HepG2 (cell line): ENCODE data around the gene STPG4. TPM values are rescaled to one million over a fixed set of nuclear protein-coding genes. Genes with fewer than 3 reads are reported as not detected.

Experiments used
- BCLAF1 ChIP-seq: fragments of 450-650 bp; IDR thresholded peaks from 2 replicates; pipeline ENCODE4 v1.6.1; 2017; ENCODE audit warnings: mild to moderate bottlenecking
- CCAR2 ChIP-seq: fragments of 200-400 bp; formaldehyde crosslinking; optimal IDR thresholded peaks from 2 replicates; pipeline ENCODE3; 2018; ENCODE audit warnings: low read depth, mild to moderate bottlenecking, low read length, moderate library complexity
- IRF2 ChIP-seq: IDR thresholded peaks from 2 replicates; pipeline ENCODE4 v1.6.1; 2018; ENCODE audit warnings: missing genetic modification reagents, missing compliant biosample characterization
- SMAD1 ChIP-seq: sonication (generic); formaldehyde crosslinking; IDR thresholded peaks from 2 replicates; pipeline ENCODE4 v1.4.0; 2020; ENCODE audit warnings: missing genetic modification reagents, low read depth, mild to moderate bottlenecking, borderline replicate concordance
- STAT6 ChIP-seq: sonication (generic); formaldehyde crosslinking; IDR thresholded peaks from 2 replicates; pipeline ENCODE4 v1.4.0; 2020; ENCODE audit warnings: missing genetic modification reagents, mild to moderate bottlenecking, borderline replicate concordance
- SUZ12 ChIP-seq: fragments of 150-350 bp; IDR thresholded peaks from 2 replicates; pipeline ENCODE4 v1.6.1; 2014; ENCODE audit warnings: low read depth, low read length
- THAP7 ChIP-seq: sonication (generic); formaldehyde crosslinking; IDR thresholded peaks from 2 replicates; pipeline ENCODE4 v1.8.1; 2023; ENCODE audit warnings: mild to moderate bottlenecking, missing genetic modification reagents
- ZFP90 ChIP-seq: sonication (generic); formaldehyde crosslinking; IDR thresholded peaks from 2 replicates; pipeline ENCODE4 v1.8.0; 2022; ENCODE audit warnings: missing genetic modification reagents, mild to moderate bottlenecking, inconsistent platforms, borderline replicate concordance
- ZNF136 ChIP-seq: sonication (generic); formaldehyde crosslinking; IDR thresholded peaks from 2 replicates; pipeline ENCODE4 v1.8.1; 2022; ENCODE audit warnings: low read depth, mild to moderate bottlenecking, moderate library complexity, missing genetic modification reagents
- ZNF3 ChIP-seq: IDR thresholded peaks from 2 replicates; pipeline ENCODE4 v1.7.0; 2017; ENCODE audit warnings: inconsistent platforms
- ZNF709 ChIP-seq: sonication (generic); formaldehyde crosslinking; IDR thresholded peaks from 2 replicates; pipeline ENCODE4 v1.5.0; 2020; ENCODE audit warnings: mild to moderate bottlenecking, missing genetic modification reagents
- polyA plus RNA-seq, 8 experiments: library from polyadenylated mRNA; depleted of rRNA in 3 of 8; stranded (reverse) in 7 of 8; unstranded in 1 of 8; fragments of >200 nt; fragmentation: Illumina TruSeq in 4 of 8; extraction: Trizol in 4 of 8; gene quantifications; 2 replicates each; pipeline versions ENCODE4 v1.2.1 to v1.2.3, GENCODE V29; 2011 to 2016; ENCODE audit warnings: low read depth in 4 of 8, missing spikeins in 1 of 8, mixed read lengths in 1 of 8; ENCODE audit not compliant: insufficient read depth in 1 of 8
- total RNA-seq, 5 experiments: library from RNA; depleted of rRNA; stranded (reverse); fragments of >200 nt; fragmentation: Illumina TruSeq; extraction: Trizol; gene quantifications; 2 replicates each; pipeline ENCODE4 v1.2.3, GENCODE V29; 2016; ENCODE audit warnings: low read depth in 1 of 5
- TF ChIP-seq, protein P1 (sequence below): sonication (generic); formaldehyde crosslinking; IDR thresholded peaks from 2 replicates; pipeline ENCODE4 v1.5.1; 2020; ENCODE audit warnings: mild to moderate bottlenecking, missing genetic modification reagents, moderate library complexity
- TF ChIP-seq, protein P2 (sequence below): sonication (generic); formaldehyde crosslinking; IDR thresholded peaks from 2 replicates; pipeline ENCODE4 v1.9.0; 2021; ENCODE audit warnings: missing genetic modification reagents, borderline replicate concordance
- TF ChIP-seq, protein P3 (sequence below): sonication (generic); formaldehyde crosslinking; IDR thresholded peaks from 2 replicates; pipeline ENCODE4 v1.4.0; 2020; ENCODE audit warnings: low read depth, mild to moderate bottlenecking, missing genetic modification reagents
- TF ChIP-seq, protein P4 (sequence below), 2 experiments: fragments of 450-650 bp in 1 of 2; sonication (generic) in 1 of 2; formaldehyde crosslinking; IDR thresholded peaks; 2 replicates each; pipeline versions ENCODE4 v1.5.0 to v1.8.0; 2020 to 2022; ENCODE audit warnings: mild to moderate bottlenecking in 1 of 2, missing genetic modification reagents in 1 of 2

STPG4 gene
- total and polyA plus RNA-seq, 2 of the 13 experiments (the other 11 are each of a cell fraction or from before 2014, with no cell fraction given) = 0.11 to 0.15 TPM

GRCh38 chr2:47040651-47041050 lies 114.5 kb downstream of the STPG4 start (continued):
- no peak for TF ChIP-seq THAP7 (CRISPR knock-in tag)
- TF ChIP-seq, protein P1, sequence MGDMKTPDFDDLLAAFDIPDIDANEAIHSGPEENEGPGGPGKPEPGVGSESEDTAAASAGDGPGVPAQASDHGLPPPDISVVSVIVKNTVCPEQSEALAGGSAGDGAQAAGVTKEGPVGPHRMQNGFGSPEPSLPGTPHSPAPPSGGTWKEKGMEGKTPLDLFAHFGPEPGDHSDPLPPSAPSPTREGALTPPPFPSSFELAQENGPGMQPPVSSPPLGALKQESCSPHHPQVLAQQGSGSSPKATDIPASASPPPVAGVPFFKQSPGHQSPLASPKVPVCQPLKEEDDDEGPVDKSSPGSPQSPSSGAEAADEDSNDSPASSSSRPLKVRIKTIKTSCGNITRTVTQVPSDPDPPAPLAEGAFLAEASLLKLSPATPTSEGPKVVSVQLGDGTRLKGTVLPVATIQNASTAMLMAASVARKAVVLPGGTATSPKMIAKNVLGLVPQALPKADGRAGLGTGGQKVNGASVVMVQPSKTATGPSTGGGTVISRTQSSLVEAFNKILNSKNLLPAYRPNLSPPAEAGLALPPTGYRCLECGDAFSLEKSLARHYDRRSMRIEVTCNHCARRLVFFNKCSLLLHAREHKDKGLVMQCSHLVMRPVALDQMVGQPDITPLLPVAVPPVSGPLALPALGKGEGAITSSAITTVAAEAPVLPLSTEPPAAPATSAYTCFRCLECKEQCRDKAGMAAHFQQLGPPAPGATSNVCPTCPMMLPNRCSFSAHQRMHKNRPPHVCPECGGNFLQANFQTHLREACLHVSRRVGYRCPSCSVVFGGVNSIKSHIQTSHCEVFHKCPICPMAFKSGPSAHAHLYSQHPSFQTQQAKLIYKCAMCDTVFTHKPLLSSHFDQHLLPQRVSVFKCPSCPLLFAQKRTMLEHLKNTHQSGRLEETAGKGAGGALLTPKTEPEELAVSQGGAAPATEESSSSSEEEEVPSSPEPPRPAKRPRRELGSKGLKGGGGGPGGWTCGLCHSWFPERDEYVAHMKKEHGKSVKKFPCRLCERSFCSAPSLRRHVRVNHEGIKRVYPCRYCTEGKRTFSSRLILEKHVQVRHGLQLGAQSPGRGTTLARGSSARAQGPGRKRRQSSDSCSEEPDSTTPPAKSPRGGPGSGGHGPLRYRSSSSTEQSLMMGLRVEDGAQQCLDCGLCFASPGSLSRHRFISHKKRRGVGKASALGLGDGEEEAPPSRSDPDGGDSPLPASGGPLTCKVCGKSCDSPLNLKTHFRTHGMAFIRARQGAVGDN = peak; percentile 76
- no peak for TF ChIP-seq ZNF709 (CRISPR knock-in tag)
- TF ChIP-seq SUZ12 = no peak
- no peak for TF ChIP-seq CCAR2
- no peak for TF ChIP-seq STAT6 (CRISPR knock-in tag)
- no peak for TF ChIP-seq ZNF136 (CRISPR knock-in tag)
- TF ChIP-seq BCLAF1 = no peak
- TF ChIP-seq, protein P2, sequence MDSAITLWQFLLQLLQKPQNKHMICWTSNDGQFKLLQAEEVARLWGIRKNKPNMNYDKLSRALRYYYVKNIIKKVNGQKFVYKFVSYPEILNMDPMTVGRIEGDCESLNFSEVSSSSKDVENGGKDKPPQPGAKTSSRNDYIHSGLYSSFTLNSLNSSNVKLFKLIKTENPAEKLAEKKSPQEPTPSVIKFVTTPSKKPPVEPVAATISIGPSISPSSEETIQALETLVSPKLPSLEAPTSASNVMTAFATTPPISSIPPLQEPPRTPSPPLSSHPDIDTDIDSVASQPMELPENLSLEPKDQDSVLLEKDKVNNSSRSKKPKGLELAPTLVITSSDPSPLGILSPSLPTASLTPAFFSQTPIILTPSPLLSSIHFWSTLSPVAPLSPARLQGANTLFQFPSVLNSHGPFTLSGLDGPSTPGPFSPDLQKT (CRISPR knock-in tag) = no peak
- TF ChIP-seq IRF2 (CRISPR knock-in tag) = peak; percentile 21; the same call in 1 of the 2 replicates
- TF ChIP-seq, protein P3, sequence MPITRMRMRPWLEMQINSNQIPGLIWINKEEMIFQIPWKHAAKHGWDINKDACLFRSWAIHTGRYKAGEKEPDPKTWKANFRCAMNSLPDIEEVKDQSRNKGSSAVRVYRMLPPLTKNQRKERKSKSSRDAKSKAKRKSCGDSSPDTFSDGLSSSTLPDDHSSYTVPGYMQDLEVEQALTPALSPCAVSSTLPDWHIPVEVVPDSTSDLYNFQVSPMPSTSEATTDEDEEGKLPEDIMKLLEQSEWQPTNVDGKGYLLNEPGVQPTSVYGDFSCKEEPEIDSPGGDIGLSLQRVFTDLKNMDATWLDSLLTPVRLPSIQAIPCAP (CRISPR knock-in tag) = no peak
- TF ChIP-seq SMAD1 (CRISPR knock-in tag) = no peak
- no peak for TF ChIP-seq ZFP90 (CRISPR knock-in tag)
- TF ChIP-seq, protein P4, sequence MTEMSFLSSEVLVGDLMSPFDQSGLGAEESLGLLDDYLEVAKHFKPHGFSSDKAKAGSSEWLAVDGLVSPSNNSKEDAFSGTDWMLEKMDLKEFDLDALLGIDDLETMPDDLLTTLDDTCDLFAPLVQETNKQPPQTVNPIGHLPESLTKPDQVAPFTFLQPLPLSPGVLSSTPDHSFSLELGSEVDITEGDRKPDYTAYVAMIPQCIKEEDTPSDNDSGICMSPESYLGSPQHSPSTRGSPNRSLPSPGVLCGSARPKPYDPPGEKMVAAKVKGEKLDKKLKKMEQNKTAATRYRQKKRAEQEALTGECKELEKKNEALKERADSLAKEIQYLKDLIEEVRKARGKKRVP (CRISPR knock-in tag; IDR thresholded peaks at IDR 0.05) = no peak
- no peak for TF ChIP-seq ZNF3 (CRISPR knock-in tag)
